Sigmoid colon (tissue), 7 donors: Measurements from ENCODE around the gene ASAP2. TPM values are rescaled to one million over a fixed set of nuclear protein-coding genes. Genes with fewer than 3 reads are reported as not detected.

Experiments
- DNase-seq: peaks from one replicate; pipeline ENCODE4 v3.0.0-alpha.2; 2019
- H3K27ac ChIP-seq, 4 donors: fragments of 200-600 bp; sonication (generic); one replicate each; pipeline ENCODE4 v1.5.1; 2016 to 2019; ENCODE audit warnings: mild to moderate bottlenecking in 1 of 4
- H3K27me3 ChIP-seq, 3 donors: fragments of 200-600 bp; sonication (generic); one replicate each; pipeline ENCODE4 v1.5.1; 2019; ENCODE audit warnings: mild to moderate bottlenecking in 1 of 3
- H3K36me3 ChIP-seq, 4 donors: fragments of 200-600 bp; sonication (generic); one replicate each; pipeline ENCODE4 v1.5.1; 2016 to 2019
- H3K4me1 ChIP-seq, 4 donors: fragments of 200-600 bp; sonication (generic); one replicate each; pipeline ENCODE4 v1.5.1; 2017 to 2019
- H3K4me3 ChIP-seq, 4 donors: fragments of 200-600 bp; sonication (generic); one replicate each; pipeline ENCODE4 v1.5.1; 2017 to 2019; ENCODE audit warnings: mild to moderate bottlenecking in 2 of 4, moderate library complexity in 1 of 4
- H3K9me3 ChIP-seq, 4 donors: fragments of 200-600 bp in 3 of 4; sonication (generic) in 3 of 4; one replicate each; pipeline versions ENCODE4 v1.5.1 to v1.6.1; 2013 to 2019
- CTCF ChIP-seq, 4 experiments: fragments of 450-650 bp in 3 of 4; fragments of 200-600 bp in 1 of 4; IDR thresholded peaks; one replicate each; pipeline ENCODE4 v1.5.1; 2016 to 2019; ENCODE audit warnings: antibody characterized with exemption in 4 of 4, mild to moderate bottlenecking in 3 of 4, moderate library complexity in 2 of 4
- EP300 ChIP-seq, 4 donors: sonication (generic); formaldehyde crosslinking; IDR thresholded peaks; one replicate each; pipeline ENCODE4 v1.6.1; 2017; ENCODE audit warnings: antibody characterized with exemption in 4 of 4
- POLR2A ChIP-seq, 2 donors: fragments of 450-650 bp; IDR thresholded peaks; one replicate each; pipeline ENCODE4 v1.6.1; 2016; ENCODE audit warnings: antibody characterized with exemption in 2 of 2, mild to moderate bottlenecking in 2 of 2, moderate library complexity in 2 of 2
- POLR2AphosphoS5 ChIP-seq, 4 donors: sonication (generic); formaldehyde crosslinking; IDR thresholded peaks; one replicate each; pipeline ENCODE4 v1.6.1; 2017; ENCODE audit warnings: antibody characterized with exemption in 4 of 4
- WGBS, 2 donors: extraction: QIAGEN DNeasy Blood & Tissue Kit; methylation state at CpG; one replicate each; pipeline ENCODE4 v1.1.7; 2013; 5-methylcytosine and 5-hydroxymethylcytosine counted together
- intact Hi-C: fragments of 100-400 bp; cut with DNase I; formaldehyde crosslinking; loops from one replicate; pipeline ENCODE4 v1.15.1; 2023
- polyA plus RNA-seq, 3 donors: library from polyadenylated mRNA; stranded (reverse); fragments of 200-250 nt; gene quantifications; one replicate each; pipeline ENCODE4 v1.2.3, GENCODE V29; 2013
- total RNA-seq, 4 donors: library from RNA; depleted of rRNA; stranded (reverse); fragments of >200 nt; gene quantifications; one replicate each; pipeline ENCODE4 v1.1.0, GENCODE V29; 2016
- donor health status: healthy with polysubstance abuse.
- donor health status: Bipolar disorder and iron deficiency.
- donor health status: healthy.

Gene ASAP2
- total and polyA plus RNA-seq, 7 donors: 15.1 to 56.5 (median 25.8) TPM

GRCh38 chr2:9303528-9304225, 97.1 kb downstream of the ASAP2 start:
- WGBS, 2 donors: 92 to 94% methylated on average over 11 of the region's 11 CpGs
- H3K4me1 ChIP-seq: peaks cover 0 to 84% (median 63%) of the 10 kb centered on the region in 4 donors
- DNase-seq: no peak
- no peak for TF ChIP-seq CTCF (IDR thresholded peaks at IDR 0.05)
- TF ChIP-seq POLR2AphosphoS5 (IDR thresholded peaks at IDR 0.05): no peak
- no peak for TF ChIP-seq POLR2A (IDR thresholded peaks at IDR 0.05)
- TF ChIP-seq EP300 (IDR thresholded peaks at IDR 0.05): no peak
- intact Hi-C loops: no loop called here
- no peak overlapping the region for H3K4me3 ChIP-seq
- no peaks in the 10 kb centered on the region for H3K36me3 ChIP-seq
- H3K9me3 ChIP-seq: no peaks in the 10 kb centered on the region
- H3K27ac ChIP-seq: peak overlapping the region in 2 of 4 donors; percentile 6 to 11
- H3K27me3 ChIP-seq: no peaks in the 10 kb centered on the region

GRCh38 chr2:9306911-9307310, 100.3 kb downstream of the ASAP2 start:
- 83% methylated on average over 8 of the region's 8 CpGs for WGBS, 2 donors
- TF ChIP-seq EP300 (IDR thresholded peaks at IDR 0.05): no peak
- no peak for TF ChIP-seq CTCF (IDR thresholded peaks at IDR 0.05)
- TF ChIP-seq POLR2AphosphoS5 (IDR thresholded peaks at IDR 0.05): no peak
- TF ChIP-seq POLR2A (IDR thresholded peaks at IDR 0.05): no peak
- DNase-seq: no peak
- Histone ChIP-seq H3K4me3 (no peak overlapping the region), H3K4me1 (peaks cover 0 to 84% (median 61%) of the 10 kb centered on the region in 4 donors), H3K36me3 (no peaks in the 10 kb centered on the region), H3K9me3 (no peaks in the 10 kb centered on the region), H3K27ac (peak overlapping the region; percentile 27 to 90 (median 78)), H3K27me3 (no peaks in the 10 kb centered on the region)
- intact Hi-C loops: no loop called here

GRCh38 chr2:9307535-9307934, 100.9 kb downstream of the ASAP2 start:
- no peak overlapping the region for H3K4me3 ChIP-seq
- H3K9me3 ChIP-seq: no peaks in the 10 kb centered on the region
- H3K27me3 ChIP-seq: no peaks in the 10 kb centered on the region
- peak overlapping the region; percentile 27 to 90 (median 78) for H3K27ac ChIP-seq
- WGBS, 2 donors: 83 to 91% methylated on average over 7 of the region's 7 CpGs
- no peaks in the 10 kb centered on the region for H3K36me3 ChIP-seq
- DNase-seq: no peak
- H3K4me1 ChIP-seq: peaks cover 0 to 85% (median 64%) of the 10 kb centered on the region in 4 donors
- intact Hi-C loops: no loop called here
- TF ChIP-seq EP300 (IDR thresholded peaks at IDR 0.05): no peak
- TF ChIP-seq CTCF (IDR thresholded peaks at IDR 0.05): no peak
- TF ChIP-seq POLR2AphosphoS5 (IDR thresholded peaks at IDR 0.05): no peak
- no peak for TF ChIP-seq POLR2A (IDR thresholded peaks at IDR 0.05)

GRCh38 chr2:9308186-9308955, 101.8 kb downstream of the ASAP2 start:
- Histone ChIP-seq H3K4me1 (peaks cover 0 to 81% (median 66%) of the 10 kb centered on the region in 4 donors), H3K4me3 (no peak overlapping the region), H3K36me3 (no peaks in the 10 kb centered on the region), H3K9me3 (no peaks in the 10 kb centered on the region), H3K27me3 (no peaks in the 10 kb centered on the region), H3K27ac (peak overlapping the region in 3 of 4 donors; percentile 68 to 90 (median 87))
- DNase-seq: no peak
- WGBS, 2 donors: 88% methylated on average over 14 of the region's 14 CpGs
- intact Hi-C loops: no loop called here
- TF ChIP-seq EP300 (IDR thresholded peaks at IDR 0.05) (no peak), POLR2AphosphoS5 (IDR thresholded peaks at IDR 0.05) (no peak)

GRCh38 chr2:9309147-9309546, 102.5 kb downstream of the ASAP2 start:
- H3K27me3 ChIP-seq: no peaks in the 10 kb centered on the region
- WGBS, 2 donors: 94 to 96% methylated on average over 9 of the region's 9 CpGs
- no peaks in the 10 kb centered on the region for H3K9me3 ChIP-seq
- DNase-seq: no peak
- no peak overlapping the region for H3K4me3 ChIP-seq
- TF ChIP-seq CTCF (IDR thresholded peaks at IDR 0.05) (no peak), POLR2AphosphoS5 (IDR thresholded peaks at IDR 0.05) (no peak), POLR2A (IDR thresholded peaks at IDR 0.05) (no peak), EP300 (IDR thresholded peaks at IDR 0.05) (no peak)
- H3K27ac ChIP-seq: peak overlapping the region in 3 of 4 donors; percentile 82 to 90 (median 87)
- intact Hi-C loops: no loop called here
- peaks cover 0 to 74% (median 62%) of the 10 kb centered on the region in 4 donors for H3K4me1 ChIP-seq
- H3K36me3 ChIP-seq: no peaks in the 10 kb centered on the region
